H9 (cell line): ENCODE results near the gene UQCRHL. TPM values are rescaled to one million over a fixed set of nuclear protein-coding genes. Genes with fewer than 3 reads are reported as not detected.
A peak's percentile ranks its signal among the peaks of the same experiment; 100 is the strongest.

Experiments
- DNase-seq: peaks from one replicate; pipeline ENCODE4 v3.0.0-alpha.2; 2017
- H2AFZ ChIP-seq: one replicate; pipeline ENCODE4 v1.6.1; 2013; ENCODE audit warnings: mild to moderate bottlenecking, low read length, control low read depth, moderate library complexity
- H2AK5ac ChIP-seq: 2 replicates; pipeline ENCODE4 v1.6.1; 2013; ENCODE audit warnings: low read length, control low read depth, mixed read lengths; ENCODE audit not compliant: insufficient read length
- H2BK120ac ChIP-seq: one replicate; pipeline ENCODE4 v1.6.1; 2013; ENCODE audit warnings: low read depth, mild to moderate bottlenecking, low read length, control low read depth, inconsistent platforms; ENCODE audit not compliant: poor library complexity, severe bottlenecking
- H2BK12ac ChIP-seq: 2 replicates; pipeline ENCODE4 v1.6.1; 2013; ENCODE audit warnings: low read length, control low read depth, mixed read lengths, low read depth; ENCODE audit not compliant: insufficient read length
- H2BK15ac ChIP-seq: 2 replicates; pipeline ENCODE4 v1.6.1; 2013; ENCODE audit warnings: low read depth, low read length, control low read depth
- H2BK20ac ChIP-seq: one replicate; pipeline ENCODE4 v1.6.1; 2013; ENCODE audit warnings: low read depth, mild to moderate bottlenecking, low read length, control low read depth, inconsistent platforms; ENCODE audit not compliant: poor library complexity, severe bottlenecking
- H2BK5ac ChIP-seq: 2 replicates; pipeline ENCODE4 v1.6.1; 2013; ENCODE audit warnings: low read length, control low read depth, mixed read lengths; ENCODE audit not compliant: insufficient read length
- H3K14ac ChIP-seq: 2 replicates; pipeline ENCODE4 v1.6.1; 2013; ENCODE audit warnings: low read length, control low read depth; ENCODE audit not compliant: insufficient read depth
- H3K18ac ChIP-seq: 2 replicates; pipeline ENCODE4 v1.6.1; 2013; ENCODE audit warnings: low read depth, mild to moderate bottlenecking, mixed read lengths, low read length, control low read depth; ENCODE audit not compliant: insufficient read length
- H3K23ac ChIP-seq: 2 replicates; pipeline ENCODE4 v1.6.1; 2013; ENCODE audit warnings: low read length, control low read depth, mixed read lengths, low read depth; ENCODE audit not compliant: insufficient read length
- H3K23me2 ChIP-seq: 2 replicates; pipeline ENCODE4 v1.6.1; 2013; ENCODE audit warnings: low read depth, mild to moderate bottlenecking, mixed read lengths, low read length, control low read depth; ENCODE audit not compliant: insufficient read length, poor library complexity, severe bottlenecking
- H3K27ac ChIP-seq: 2 replicates; pipeline ENCODE4 v1.5.1; 2013; ENCODE audit warnings: low read length, control low read depth, mixed read lengths, low read depth; ENCODE audit not compliant: insufficient read length
- H3K27me3 ChIP-seq: 2 replicates; pipeline ENCODE4 v1.6.1; 2013; ENCODE audit warnings: low read length, control low read depth, inconsistent platforms; ENCODE audit not compliant: insufficient read depth
- H3K4ac ChIP-seq: 2 replicates; pipeline ENCODE4 v1.6.1; 2013; ENCODE audit warnings: low read depth, mild to moderate bottlenecking, control low read depth, inconsistent platforms, low read length, moderate library complexity
- H3K4me1 ChIP-seq: 2 replicates; pipeline ENCODE4 v1.6.1; 2013; ENCODE audit warnings: low read length, control low read depth, inconsistent platforms; ENCODE audit not compliant: insufficient read depth
- H3K4me2 ChIP-seq: 2 replicates; pipeline ENCODE4 v1.6.1; 2013; ENCODE audit warnings: low read length, control low read depth, mixed read lengths; ENCODE audit not compliant: insufficient read length, insufficient read depth
- H3K56ac ChIP-seq: 2 replicates; pipeline ENCODE4 v1.6.1; 2013; ENCODE audit warnings: low read depth, mild to moderate bottlenecking, mixed read lengths, low read length, control low read depth; ENCODE audit not compliant: insufficient read length
- H3K79me1 ChIP-seq: 2 replicates; pipeline ENCODE4 v1.6.1; 2013; ENCODE audit warnings: low read depth, mild to moderate bottlenecking, moderate library complexity, low read length, control low read depth, inconsistent platforms; ENCODE audit not compliant: insufficient read depth, poor library complexity, severe bottlenecking
- H3K79me2 ChIP-seq: 2 replicates; pipeline ENCODE4 v1.6.1; 2013; ENCODE audit warnings: low read length, control low read depth, inconsistent platforms; ENCODE audit not compliant: insufficient read depth
- H3K9ac ChIP-seq: 2 replicates; pipeline ENCODE4 v1.6.1; 2013; ENCODE audit warnings: low read length, control low read depth, mixed read lengths; ENCODE audit not compliant: insufficient read length; ENCODE audit errors: extremely low read depth
- H3K9me3 ChIP-seq: one replicate; pipeline ENCODE4 v1.6.1; 2013; ENCODE audit warnings: low read depth, low read length, inconsistent platforms; ENCODE audit not compliant: control insufficient read depth
- H3T11ph ChIP-seq: one replicate; pipeline ENCODE4 v1.6.1; 2013; ENCODE audit warnings: mild to moderate bottlenecking, low read length, control low read depth, inconsistent platforms
- H4K20me1 ChIP-seq: one replicate; pipeline ENCODE4 v1.6.1; 2013; ENCODE audit not compliant: control insufficient read depth, insufficient read length, insufficient read depth
- H4K5ac ChIP-seq: 2 replicates; pipeline ENCODE4 v1.6.1; 2013; ENCODE audit warnings: low read depth, mild to moderate bottlenecking, mixed read lengths, low read length, control low read depth; ENCODE audit not compliant: insufficient read length
- H4K8ac ChIP-seq: replicated peaks from 2 replicates; pipeline ENCODE4 v1.6.1; 2013; ENCODE audit warnings: low read length, control low read depth, mixed read lengths, low read depth; ENCODE audit not compliant: insufficient read length
- H4K91ac ChIP-seq: 2 replicates; pipeline ENCODE4 v1.6.1; 2013; ENCODE audit warnings: low read depth, mild to moderate bottlenecking, moderate library complexity, mixed read lengths, low read length, control low read depth; ENCODE audit not compliant: insufficient read length
- H3K27ac Mint-ChIP-seq, 3 experiments: 2 replicates in 2 of 3; 3 replicates in 1 of 3; pipeline ENCODE4 v1.8.0; 2020 to 2021; ENCODE audit warnings: mixed read lengths in 3 of 3, mild to moderate bottlenecking in 1 of 3, moderate library complexity in 1 of 3
- H3K27me3 Mint-ChIP-seq: 2 replicates; pipeline ENCODE4 v1.8.0; 2021; ENCODE audit warnings: low read depth, mild to moderate bottlenecking, moderate library complexity, mixed read lengths
- H3K36me3 Mint-ChIP-seq, 3 experiments: 2 replicates in 2 of 3; 3 replicates in 1 of 3; pipeline ENCODE4 v1.8.0; 2020 to 2021; ENCODE audit warnings: low read depth in 3 of 3, mixed read lengths in 3 of 3; ENCODE audit not compliant: insufficient read depth in 1 of 3
- H3K4me1 Mint-ChIP-seq, 2 experiments: 2 replicates each; pipeline ENCODE4 v1.8.0; 2020; ENCODE audit warnings: mixed read lengths in 2 of 2
- H3K4me3 Mint-ChIP-seq, 2 experiments: 2 replicates in 1 of 2; 3 replicates in 1 of 2; pipeline ENCODE4 v1.8.0; 2020 to 2021; ENCODE audit warnings: mild to moderate bottlenecking in 2 of 2, mixed read lengths in 2 of 2, moderate library complexity in 1 of 2
- H3K9me3 Mint-ChIP-seq, 2 experiments: 2 replicates in 1 of 2; 3 replicates in 1 of 2; pipeline ENCODE4 v1.8.0; 2020; ENCODE audit warnings: mild to moderate bottlenecking in 2 of 2, mixed read lengths in 2 of 2, moderate library complexity in 1 of 2
- WGBS: extraction: QIAGEN DNeasy Blood & Tissue Kit; methylation state at CpG from one replicate; pipeline ENCODE4 v1.1.7; 2013; ENCODE audit warnings: missing lambda C conversion rate, low lambda C conversion rate, mixed read lengths; ENCODE audit not compliant: insufficient read length; ENCODE audit errors: extremely low coverage; 5-methylcytosine and 5-hydroxymethylcytosine counted together
- total RNA-seq: library from RNA; stranded (reverse); gene quantifications from 2 replicates; pipeline ENCODE4 v1.2.1, GENCODE V29; 2021
- TF ChIP-seq, protein P1 (sequence below): fragments of 200-600 bp; sonication (generic); conservative IDR thresholded peaks from 3 replicates; pipeline ENCODE4 v1.8.0; 2021; ENCODE audit warnings: antibody characterized with exemption, mild to moderate bottlenecking

The UQCRHL gene
- total RNA-seq, 1 experiment from 2014 or later = 2.0 TPM

DNA sequence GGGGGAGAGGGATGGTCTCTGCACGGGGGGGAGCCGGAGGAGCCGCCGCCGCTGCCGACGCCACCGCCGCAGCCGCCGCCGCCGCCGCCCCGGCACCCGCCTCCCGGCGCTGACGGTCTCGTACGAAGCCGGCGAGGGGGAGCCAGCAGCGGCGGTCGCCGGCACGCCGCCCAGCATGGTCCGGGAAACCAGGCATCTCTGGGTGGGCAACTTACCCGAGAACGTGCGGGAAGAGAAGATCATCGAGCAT, 40.4 kb upstream of the UQCRHL start:
- H2BK12ac ChIP-seq = no peak overlapping the region
- H2AFZ ChIP-seq = no peak overlapping the region
- H3K79me2 ChIP-seq = peaks cover 12% of the 10 kb centered on the region; the same call in 1 of the 2 replicates
- Mint-ChIP-seq H3K9me3 (no peaks in the 10 kb centered on the region; a peak in 1 of 5 replicates), H3K36me3 (peaks cover 0 to 2% (median 0%) of the 10 kb centered on the region in 3 experiments; a peak in 1 of 7 replicates), H3K27me3 (no peaks in the 10 kb centered on the region; the same call in 1 of the 2 replicates), H3K4me1 (peaks cover 32 to 35% of the 10 kb centered on the region in 2 experiments), H3K4me3 (peak overlapping the region; percentile 76 to 89), H3K27ac (no peak overlapping the region)
- peak overlapping the region; percentile 78 for H3K4me2 ChIP-seq
- H3K23me2 ChIP-seq = peaks cover 21% of the 10 kb centered on the region
- H2BK20ac ChIP-seq = no peak overlapping the region
- no peak overlapping the region for H4K91ac ChIP-seq
- H3K9ac ChIP-seq = peak overlapping the region; percentile 72
- no peak overlapping the region for H3K4ac ChIP-seq
- H2BK120ac ChIP-seq = no peak overlapping the region
- H3K4me1 ChIP-seq = peaks cover 2% of the 10 kb centered on the region; the same call in 1 of the 2 replicates
- TF ChIP-seq, protein P1, sequence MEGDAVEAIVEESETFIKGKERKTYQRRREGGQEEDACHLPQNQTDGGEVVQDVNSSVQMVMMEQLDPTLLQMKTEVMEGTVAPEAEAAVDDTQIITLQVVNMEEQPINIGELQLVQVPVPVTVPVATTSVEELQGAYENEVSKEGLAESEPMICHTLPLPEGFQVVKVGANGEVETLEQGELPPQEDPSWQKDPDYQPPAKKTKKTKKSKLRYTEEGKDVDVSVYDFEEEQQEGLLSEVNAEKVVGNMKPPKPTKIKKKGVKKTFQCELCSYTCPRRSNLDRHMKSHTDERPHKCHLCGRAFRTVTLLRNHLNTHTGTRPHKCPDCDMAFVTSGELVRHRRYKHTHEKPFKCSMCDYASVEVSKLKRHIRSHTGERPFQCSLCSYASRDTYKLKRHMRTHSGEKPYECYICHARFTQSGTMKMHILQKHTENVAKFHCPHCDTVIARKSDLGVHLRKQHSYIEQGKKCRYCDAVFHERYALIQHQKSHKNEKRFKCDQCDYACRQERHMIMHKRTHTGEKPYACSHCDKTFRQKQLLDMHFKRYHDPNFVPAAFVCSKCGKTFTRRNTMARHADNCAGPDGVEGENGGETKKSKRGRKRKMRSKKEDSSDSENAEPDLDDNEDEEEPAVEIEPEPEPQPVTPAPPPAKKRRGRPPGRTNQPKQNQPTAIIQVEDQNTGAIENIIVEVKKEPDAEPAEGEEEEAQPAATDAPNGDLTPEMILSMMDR = no peak
- H3K18ac ChIP-seq = no peak overlapping the region
- no peaks in the 10 kb centered on the region for H3K27me3 ChIP-seq
- no peak overlapping the region for H4K5ac ChIP-seq
- H3K14ac ChIP-seq = peak overlapping the region; percentile 78; the same call in 1 of the 2 replicates
- no peak for DNase-seq
- H3K9me3 ChIP-seq = no peaks in the 10 kb centered on the region
- no peak overlapping the region for H2AK5ac ChIP-seq
- H2BK15ac ChIP-seq = no peak overlapping the region
- H2BK5ac ChIP-seq = no peak overlapping the region
- no CpG with 5 or more reads among the region's 34 CpGs for WGBS
- H3K27ac ChIP-seq = no peak overlapping the region
- H4K20me1 ChIP-seq = no peaks in the 10 kb centered on the region
- H3K23ac ChIP-seq = no peak overlapping the region
- no peak overlapping the region for H4K8ac ChIP-seq
- H3K56ac ChIP-seq = no peak overlapping the region
- no peak overlapping the region for H3T11ph ChIP-seq
- H3K79me1 ChIP-seq = no peaks in the 10 kb centered on the region
